GM19035 (cell line): ENCODE measurements around the gene YY1AP1.
"Not testable (repeated sequence)": the region's sequence is repeated elsewhere in the genome, so short reads cannot be mapped to it uniquely, and the experiment has no call there.

Experiments
- ATAC-seq: cut with Tn5 transposase; IDR thresholded peaks from one replicate; pipeline ENCODE4 v1.9.1; 2021; ENCODE audit not compliant: unreplicated experiment

The YY1AP1 gene

GRCh38 chr1:155648207-155649147, 40.1 kb downstream of the YY1AP1 start:
- no peak for ATAC-seq

- ATAC-seq = no peak
Observed at GRCh38 chr1:155646307-155646706, 42.3 kb downstream of the YY1AP1 start.

- no peak for ATAC-seq
Observed at GRCh38 chr1:155645648-155646047, 42.9 kb downstream of the YY1AP1 start.

GRCh38 chr1:155645034-155645598, 43.5 kb downstream of the YY1AP1 start:
- ATAC-seq = no peak

- no peak for ATAC-seq
Observed at GRCh38 chr1:155643230-155643629, 45.3 kb downstream of the YY1AP1 start.

- ATAC-seq = not testable (repeated sequence)
Observed at GRCh38 chr1:155642559-155643180, 45.9 kb downstream of the YY1AP1 start.

GRCh38 chr1:155640367-155640766, 48.2 kb downstream of the YY1AP1 start:
- ATAC-seq = no peak

- ATAC-seq = no peak
Observed at GRCh38 chr1:155636397-155637153, 52.0 kb downstream of the YY1AP1 start.

- not testable (repeated sequence) for ATAC-seq
Observed at GRCh38 chr1:155626428-155626827, 62.1 kb downstream of the YY1AP1 start.

- no peak for ATAC-seq
Observed at GRCh38 chr1:155623357-155623756, 65.2 kb downstream of the YY1AP1 start.

GRCh38 chr1:155622191-155622590, 66.4 kb downstream of the YY1AP1 start:
- ATAC-seq = no peak

GRCh38 chr1:155613226-155613625, 75.3 kb downstream of the YY1AP1 start:
- ATAC-seq = not testable (repeated sequence)

GRCh38 chr1:155610257-155610647, 78.3 kb downstream of the YY1AP1 start:
- ATAC-seq = peak; percentile 34

GRCh38 chr1:155609515-155610256, 78.9 kb downstream of the YY1AP1 start, which contains the start of gene MSTO1:
Gene MSTO1 (plus strand): TSS chr1:155610218. CDS start chr1:155610249, 31 bp downstream.
- peak; percentile 91 for ATAC-seq
